Astrocyte (in vitro differentiated cells and primary cell): Measurements from ENCODE around the gene SGTA. TPM values are rescaled to one million over a fixed set of nuclear protein-coding genes. Genes with fewer than 3 reads are reported as not detected.

ENCODE experiments used
- DNase-seq: peaks from one replicate; pipeline ENCODE4 v3.0.0-alpha.2; 2010; ENCODE audit warnings: low read depth
- FAIRE-seq: peaks from 2 replicates; lab custom pipeline; 2011; peaks lifted over from hg19 to GRCh38; lab: Jason Lieb, UNC
- H2AFZ ChIP-seq: 2 replicates; pipeline ENCODE4 v1.6.0; 2012; ENCODE audit warnings: low read depth, low read length, inconsistent platforms
- H3K27ac ChIP-seq: 2 replicates; pipeline ENCODE4 v1.5.1; 2011; ENCODE audit warnings: low read depth, low read length, inconsistent platforms
- H3K27me3 ChIP-seq: 2 replicates; pipeline ENCODE4 v1.6.0; 2011; ENCODE audit warnings: low read length, inconsistent platforms; ENCODE audit not compliant: insufficient read depth
- H3K36me3 ChIP-seq: 2 replicates; pipeline ENCODE4 v1.5.1; 2011; ENCODE audit warnings: low read length, inconsistent platforms; ENCODE audit not compliant: insufficient read depth
- H3K4me1 ChIP-seq: 2 replicates; pipeline ENCODE4 v1.5.1; 2011; ENCODE audit warnings: low read length, inconsistent platforms; ENCODE audit not compliant: insufficient read depth
- H3K4me2 ChIP-seq: 2 replicates; pipeline ENCODE4 v1.6.0; 2012; ENCODE audit warnings: low read length, inconsistent platforms
- H3K4me3 ChIP-seq: 2 replicates; pipeline ENCODE4 v1.5.1; 2011; ENCODE audit warnings: low read depth, mild to moderate bottlenecking, low read length, inconsistent platforms; ENCODE audit not compliant: insufficient read depth
- H3K79me2 ChIP-seq: 2 replicates; pipeline ENCODE4 v1.6.0; 2012; ENCODE audit warnings: mild to moderate bottlenecking, low read length, inconsistent platforms; ENCODE audit not compliant: insufficient read depth
- H3K9ac ChIP-seq: 2 replicates; pipeline ENCODE4 v1.6.0; 2012; ENCODE audit warnings: mild to moderate bottlenecking, low read length, inconsistent platforms
- H3K9me3 ChIP-seq: 2 replicates; pipeline ENCODE4 v1.5.1; 2012; ENCODE audit warnings: low read depth, mild to moderate bottlenecking, low read length, inconsistent platforms; ENCODE audit not compliant: insufficient read depth
- H4K20me1 ChIP-seq: 2 replicates; pipeline ENCODE4 v1.6.0; 2012; ENCODE audit warnings: low read length, inconsistent platforms; ENCODE audit not compliant: insufficient read depth
- H3K27ac Mint-ChIP-seq: one replicate; pipeline ENCODE4 v1.8.0; 2021; ENCODE audit warnings: mild to moderate bottlenecking, mixed read lengths; ENCODE audit not compliant: unreplicated experiment
- H3K27me3 Mint-ChIP-seq: one replicate; pipeline ENCODE4 v1.8.0; 2021; ENCODE audit warnings: low read depth, mixed read lengths; ENCODE audit not compliant: unreplicated experiment
- H3K36me3 Mint-ChIP-seq: one replicate; pipeline ENCODE4 v1.8.0; 2021; ENCODE audit warnings: low read depth, mixed read lengths; ENCODE audit not compliant: unreplicated experiment
- H3K4me1 Mint-ChIP-seq: one replicate; pipeline ENCODE4 v1.8.0; 2021; ENCODE audit warnings: low read depth, mixed read lengths; ENCODE audit not compliant: unreplicated experiment
- H3K4me3 Mint-ChIP-seq: one replicate; pipeline ENCODE4 v1.8.0; 2021; ENCODE audit warnings: mild to moderate bottlenecking, moderate library complexity, mixed read lengths; ENCODE audit not compliant: unreplicated experiment
- H3K9me3 Mint-ChIP-seq: one replicate; pipeline ENCODE4 v1.8.0; 2021; ENCODE audit warnings: mild to moderate bottlenecking, mixed read lengths; ENCODE audit not compliant: unreplicated experiment
- CTCF ChIP-seq: IDR thresholded peaks from 2 replicates; pipeline ENCODE4 v1.5.1; 2011; ENCODE audit warnings: low read depth, mild to moderate bottlenecking, inconsistent platforms, low read length, moderate library complexity; ENCODE audit not compliant: insufficient read depth
- EZH2 ChIP-seq: IDR thresholded peaks from 2 replicates; pipeline ENCODE4 v1.6.1; 2012; ENCODE audit warnings: mild to moderate bottlenecking, low read length, inconsistent platforms; ENCODE audit not compliant: insufficient read depth
- total RNA-seq: library from RNA; stranded (reverse); gene quantifications from 2 replicates; pipeline ENCODE4 v1.2.1, GENCODE V29; 2021

The SGTA gene
- total RNA-seq, 1 donor from 2014 or later, result 76.1 TPM

- Histone ChIP-seq H3K9me3 (no peaks in the 10 kb centered on the region), H3K27me3 (no peaks in the 10 kb centered on the region), H4K20me1 (no peaks in the 10 kb centered on the region), H3K27ac (no peak overlapping the region), H3K4me1 (peaks cover 5% of the 10 kb centered on the region), H3K4me3 (no peak overlapping the region), H2AFZ (no peak overlapping the region), H3K4me2 (no peak overlapping the region), H3K9ac (no peak overlapping the region), H3K36me3 (no peaks in the 10 kb centered on the region), H3K79me2 (peaks cover 7% of the 10 kb centered on the region)
- H3K27ac Mint-ChIP-seq, result no peak overlapping the region
- TF ChIP-seq CTCF, result no peak
- no peak for TF ChIP-seq EZH2
- H3K36me3 Mint-ChIP-seq, result peaks cover 3% of the 10 kb centered on the region
- H3K4me3 Mint-ChIP-seq, result peak overlapping the region; percentile 3
- DNase-seq, result no peak
- peaks cover 45% of the 10 kb centered on the region for H3K27me3 Mint-ChIP-seq
- no peaks in the 10 kb centered on the region for H3K9me3 Mint-ChIP-seq
- FAIRE-seq, result no peak
- H3K4me1 Mint-ChIP-seq, result no peaks in the 10 kb centered on the region
Observed at GRCh38 chr19:2743099-2743498, 40.0 kb downstream of the SGTA start.

GRCh38 chr19:2740314-2740656, 42.8 kb downstream of the SGTA start:
- Histone ChIP-seq H3K4me2 (no peak overlapping the region), H3K4me1 (peaks cover 5% of the 10 kb centered on the region), H3K4me3 (no peak overlapping the region), H3K79me2 (peaks cover 7% of the 10 kb centered on the region), H3K9me3 (peaks cover 3% of the 10 kb centered on the region), H3K27me3 (no peaks in the 10 kb centered on the region), H3K36me3 (peaks cover 5% of the 10 kb centered on the region), H3K9ac (no peak overlapping the region), H3K27ac (no peak overlapping the region), H4K20me1 (peaks cover 12% of the 10 kb centered on the region), H2AFZ (no peak overlapping the region)
- TF ChIP-seq CTCF (no peak), EZH2 (no peak)
- H3K36me3 Mint-ChIP-seq, result peaks cover 15% of the 10 kb centered on the region
- FAIRE-seq (peak; percentile 13), DNase-seq (no peak)
- H3K9me3 Mint-ChIP-seq, result no peaks in the 10 kb centered on the region
- H3K27ac Mint-ChIP-seq, result no peak overlapping the region
- peak overlapping the region; percentile 68 for H3K4me3 Mint-ChIP-seq
- H3K27me3 Mint-ChIP-seq, result peaks cover 31% of the 10 kb centered on the region
- H3K4me1 Mint-ChIP-seq, result no peaks in the 10 kb centered on the region

GRCh38 chr19:2739602-2740313, 43.3 kb downstream of the SGTA start, which contains the start of gene SLC39A3:
SLC39A3 (minus strand) TSS chr19:2740017; CDS start chr19:2737257, 2,760 bp downstream.
- Histone ChIP-seq H3K27me3 (no peaks in the 10 kb centered on the region), H3K79me2 (peaks cover 7% of the 10 kb centered on the region), H4K20me1 (peaks cover 12% of the 10 kb centered on the region), H3K36me3 (peaks cover 5% of the 10 kb centered on the region), H2AFZ (peak within 1 kb of the TSS; percentile 81), H3K4me2 (peak within 1 kb of the TSS; percentile 86), H3K27ac (peak within 1 kb of the TSS; percentile 13), H3K4me3 (peak within 1 kb of the TSS; percentile 86), H3K4me1 (peaks cover 5% of the 10 kb centered on the region), H3K9me3 (peaks cover 3% of the 10 kb centered on the region), H3K9ac (peak within 1 kb of the TSS; percentile 81)
- no peak for TF ChIP-seq EZH2
- no peak for TF ChIP-seq CTCF
- peaks cover 15% of the 10 kb centered on the region for H3K36me3 Mint-ChIP-seq
- no peaks in the 10 kb centered on the region for H3K9me3 Mint-ChIP-seq
- H3K27ac Mint-ChIP-seq, result no peak within 1 kb of the TSS
- peak within 1 kb of the TSS; percentile 86 for H3K4me3 Mint-ChIP-seq
- DNase-seq (peak; percentile 96), FAIRE-seq (no peak)
- no peaks in the 10 kb centered on the region for H3K4me1 Mint-ChIP-seq
- H3K27me3 Mint-ChIP-seq, result peaks cover 27% of the 10 kb centered on the region
